HepG2 (cell line): ENCODE results near the gene TFB1M.

Experiments used
- POLR2AphosphoS5 ChIP-seq: IDR thresholded peaks from 2 replicates; pipeline ENCODE4 v1.6.1; 2012; ENCODE audit warnings: low read depth, low read length
- TF ChIP-seq, protein P1 (sequence below): sonication (generic); formaldehyde crosslinking; IDR thresholded peaks from 2 replicates; pipeline ENCODE4 v1.5.0; 2020; ENCODE audit warnings: mild to moderate bottlenecking, missing genetic modification reagents, moderate library complexity

DNA sequence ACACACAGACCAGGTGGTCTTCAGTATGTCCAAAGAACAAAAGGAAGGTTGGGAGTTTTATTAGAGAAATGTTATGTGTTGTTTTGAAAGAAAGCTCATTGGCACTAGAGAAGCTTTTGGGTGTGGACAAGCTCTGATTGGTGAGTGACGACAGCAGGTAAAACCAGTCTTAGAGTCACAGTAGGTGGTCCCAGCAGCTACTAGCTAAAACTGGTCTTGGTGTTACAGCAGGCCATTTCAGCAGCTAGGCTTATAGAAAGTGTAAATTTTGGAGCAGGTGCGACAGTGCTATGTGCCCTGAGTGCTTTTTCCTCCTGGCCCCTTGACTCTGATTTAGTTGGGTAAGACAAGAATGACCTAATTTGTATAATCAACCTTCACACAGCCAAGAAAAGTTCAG lies 46.9 kb downstream of the TFB1M start:
- TF ChIP-seq POLR2AphosphoS5: no peak
- TF ChIP-seq, protein P1, sequence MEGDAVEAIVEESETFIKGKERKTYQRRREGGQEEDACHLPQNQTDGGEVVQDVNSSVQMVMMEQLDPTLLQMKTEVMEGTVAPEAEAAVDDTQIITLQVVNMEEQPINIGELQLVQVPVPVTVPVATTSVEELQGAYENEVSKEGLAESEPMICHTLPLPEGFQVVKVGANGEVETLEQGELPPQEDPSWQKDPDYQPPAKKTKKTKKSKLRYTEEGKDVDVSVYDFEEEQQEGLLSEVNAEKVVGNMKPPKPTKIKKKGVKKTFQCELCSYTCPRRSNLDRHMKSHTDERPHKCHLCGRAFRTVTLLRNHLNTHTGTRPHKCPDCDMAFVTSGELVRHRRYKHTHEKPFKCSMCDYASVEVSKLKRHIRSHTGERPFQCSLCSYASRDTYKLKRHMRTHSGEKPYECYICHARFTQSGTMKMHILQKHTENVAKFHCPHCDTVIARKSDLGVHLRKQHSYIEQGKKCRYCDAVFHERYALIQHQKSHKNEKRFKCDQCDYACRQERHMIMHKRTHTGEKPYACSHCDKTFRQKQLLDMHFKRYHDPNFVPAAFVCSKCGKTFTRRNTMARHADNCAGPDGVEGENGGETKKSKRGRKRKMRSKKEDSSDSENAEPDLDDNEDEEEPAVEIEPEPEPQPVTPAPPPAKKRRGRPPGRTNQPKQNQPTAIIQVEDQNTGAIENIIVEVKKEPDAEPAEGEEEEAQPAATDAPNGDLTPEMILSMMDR (CRISPR knock-in tag): no peak
